CD4-positive, alpha-beta T cell (primary cell): ENCODE measurements around the gene SLITRK2. TPM values are rescaled to one million over a fixed set of nuclear protein-coding genes. Genes with fewer than 3 reads are reported as not detected.

Experiments used
- ATAC-seq: fragments of 200-7000 bp; cut with Tn5 transposase; one replicate; pipeline ENCODE4 v1.10.0; 2022; ENCODE audit warnings: mild to moderate bottlenecking; ENCODE audit not compliant: poor library complexity
- CTCF ChIA-PET: fragments of 350-600 bp; sonication (Branson Sonifier 250); formaldehyde crosslinking; loops from one replicate; lab custom pipeline; 2021; ENCODE audit warnings: antibody characterized with exemption, inconsistent platforms; lab: Charles Lee
- POLR2A ChIA-PET: fragments of 350-600 bp; sonication (Branson Sonifier 250); formaldehyde crosslinking; loops from one replicate; lab custom pipeline; 2021; ENCODE audit warnings: antibody characterized with exemption, inconsistent platforms; lab: Charles Lee
- DNase-seq, 14 experiments: peaks; one replicate each; pipeline ENCODE4 v3.0.0-alpha.2; 2013 to 2020; ENCODE audit warnings: mixed read lengths in 2 of 14
- H3K27ac ChIP-seq, 2 donors: one replicate each; pipeline versions ENCODE4 v1.5.1 to v1.7.0; 2013; ENCODE audit warnings: low read length in 2 of 2, low read depth in 1 of 2, mild to moderate bottlenecking in 1 of 2
- H3K27me3 ChIP-seq, 2 experiments: 1 replicate in 1 of 2; 2 replicates in 1 of 2; pipeline versions ENCODE4 v1.6.1 to v1.7.0; 2013; ENCODE audit warnings: low read length in 2 of 2, control low read depth in 1 of 2, mild to moderate bottlenecking in 1 of 2, moderate library complexity in 1 of 2; ENCODE audit not compliant: insufficient read depth in 2 of 2, control insufficient read depth in 1 of 2
- H3K36me3 ChIP-seq: one replicate; pipeline ENCODE4 v1.6.1; 2013; ENCODE audit warnings: low read length, control low read depth; ENCODE audit not compliant: insufficient read depth
- H3K4me1 ChIP-seq: one replicate; pipeline ENCODE4 v1.6.1; 2013; ENCODE audit warnings: low read length, control low read depth; ENCODE audit not compliant: insufficient read depth
- H3K4me3 ChIP-seq: one replicate; pipeline ENCODE4 v1.5.1; 2013; ENCODE audit warnings: mild to moderate bottlenecking, low read length, moderate library complexity
- H3K9me3 ChIP-seq, 2 experiments: 1 replicate in 1 of 2; 2 replicates in 1 of 2; pipeline versions ENCODE4 v1.6.1 to v1.7.0; 2013; ENCODE audit warnings: low read length in 2 of 2, mild to moderate bottlenecking in 2 of 2, control low read depth in 1 of 2, moderate library complexity in 1 of 2; ENCODE audit not compliant: control insufficient read depth in 1 of 2, insufficient read depth in 1 of 2
- H3K27ac Mint-ChIP-seq: one replicate; pipeline ENCODE4 v1.8.0; 2020; ENCODE audit warnings: mixed read lengths
- H3K27me3 Mint-ChIP-seq: one replicate; pipeline ENCODE4 v1.8.0; 2021; ENCODE audit warnings: mixed read lengths
- H3K36me3 Mint-ChIP-seq: one replicate; pipeline ENCODE4 v1.8.0; 2021; ENCODE audit warnings: low read depth, mixed read lengths
- H3K4me1 Mint-ChIP-seq: one replicate; pipeline ENCODE4 v1.8.0; 2021; ENCODE audit warnings: low read depth, mixed read lengths
- H3K4me3 Mint-ChIP-seq: one replicate; pipeline ENCODE4 v1.8.0; 2020; ENCODE audit warnings: mild to moderate bottlenecking, mixed read lengths
- H3K9me3 Mint-ChIP-seq: one replicate; pipeline ENCODE4 v1.8.0; 2020; ENCODE audit warnings: mixed read lengths
- CTCF ChIP-seq: fragments of 200-600 bp; IDR thresholded peaks from one replicate; pipeline ENCODE4 v1.8.0; 2022; ENCODE audit warnings: antibody characterized with exemption, mild to moderate bottlenecking
- intact Hi-C, 2 experiments: fragments of 100-400 bp; cut with DNase I in 1 of 2; cut with micrococcal nuclease in 1 of 2; formaldehyde crosslinking; loops; one replicate each; pipeline versions ENCODE4 v1.15.1 to v1.9.0; 2023 to 2025; cut with DNase I, micrococcal nuclease
- total RNA-seq, 174 experiments: library from RNA in 2 of 174; stranded (reverse) in 2 of 174; gene quantifications; one replicate each; pipeline ENCODE4 v1.2.3 and lab custom pipeline; 2021 to 2026

SLITRK2 gene
- total RNA-seq, 2 experiments from 2014 or later, result not detected

- peaks cover 3% of the 10 kb centered on the region for H3K9me3 Mint-ChIP-seq
- no peaks in the 10 kb centered on the region for H3K9me3 ChIP-seq
- DNase-seq (no peak), ATAC-seq (no peak)
- H3K4me3 Mint-ChIP-seq, result no peak overlapping the region
- H3K27me3 ChIP-seq, result no peaks in the 10 kb centered on the region
- H3K27ac Mint-ChIP-seq, result no peak overlapping the region
- no peaks in the 10 kb centered on the region for H3K27me3 Mint-ChIP-seq
- ChIA-PET CTCF (no interaction called here), POLR2A (no interaction called here)
- no peaks in the 10 kb centered on the region for H3K36me3 ChIP-seq
- no peak overlapping the region for H3K4me3 ChIP-seq
- intact Hi-C loops, result no loop called here
- no peaks in the 10 kb centered on the region for H3K36me3 Mint-ChIP-seq
- no peak for TF ChIP-seq CTCF
- no peak overlapping the region for H3K27ac ChIP-seq
- no peaks in the 10 kb centered on the region for H3K4me1 Mint-ChIP-seq
- H3K4me1 ChIP-seq, result no peaks in the 10 kb centered on the region
Measured at GRCh38 chrX:145803508-145803907, 14.1 kb upstream of the SLITRK2 start.

DNA sequence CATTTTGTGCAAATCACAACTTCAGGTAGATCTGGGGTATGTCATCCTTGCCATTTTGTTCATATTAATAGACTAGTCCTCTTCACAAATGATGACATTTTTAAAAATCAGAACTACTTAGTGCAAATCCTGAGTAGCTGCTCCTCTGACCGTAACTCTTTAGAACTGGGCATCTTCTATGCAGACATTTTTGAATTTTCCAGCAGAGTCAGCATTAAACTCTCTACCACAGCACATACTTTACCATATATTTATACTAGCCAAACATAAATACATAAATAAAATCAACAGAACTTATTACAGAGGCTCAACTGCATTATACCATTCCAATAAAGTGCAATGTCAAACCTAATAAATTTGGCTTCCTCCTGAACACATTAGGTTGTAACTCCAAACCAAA, 4.5 kb upstream of the SLITRK2 start:
- H3K27me3 ChIP-seq, result no peaks in the 10 kb centered on the region
- no peak overlapping the region for H3K27ac Mint-ChIP-seq
- TF ChIP-seq CTCF, result no peak
- no peak overlapping the region for H3K27ac ChIP-seq
- intact Hi-C loops, result no loop called here
- H3K4me3 Mint-ChIP-seq, result no peak overlapping the region
- ATAC-seq, result no peak
- H3K4me1 Mint-ChIP-seq, result no peaks in the 10 kb centered on the region
- no peaks in the 10 kb centered on the region for H3K36me3 Mint-ChIP-seq
- peaks cover 1% of the 10 kb centered on the region for H3K9me3 Mint-ChIP-seq
- CTCF ChIA-PET, result no interaction called here
- POLR2A ChIA-PET, result no interaction called here
- no peaks in the 10 kb centered on the region for H3K36me3 ChIP-seq
- no peak overlapping the region for H3K4me3 ChIP-seq
- peaks cover 13% of the 10 kb centered on the region for H3K27me3 Mint-ChIP-seq
- no peaks in the 10 kb centered on the region for H3K4me1 ChIP-seq
- H3K9me3 ChIP-seq, result no peaks in the 10 kb centered on the region
- DNase-seq, result no peak

GRCh38 chrX:145816601-145817315, 871 bp upstream of the SLITRK2 start:
- Histone ChIP-seq H3K4me3 (no peak overlapping the region), H3K27ac (no peak overlapping the region), H3K36me3 (no peaks in the 10 kb centered on the region), H3K27me3 (peaks cover 0 to 21% of the 10 kb centered on the region in 2 experiments), H3K4me1 (no peaks in the 10 kb centered on the region), H3K9me3 (peaks cover 0 to 5% of the 10 kb centered on the region in 2 experiments)
- Mint-ChIP-seq H3K27me3 (peaks cover 30% of the 10 kb centered on the region), H3K9me3 (no peaks in the 10 kb centered on the region), H3K27ac (no peak overlapping the region), H3K4me1 (no peaks in the 10 kb centered on the region), H3K36me3 (no peaks in the 10 kb centered on the region), H3K4me3 (no peak overlapping the region)
- ChIA-PET CTCF (no interaction called here), POLR2A (no interaction called here)
- no peak for TF ChIP-seq CTCF
- no peak for DNase-seq
- ATAC-seq, result no peak
- intact Hi-C loops, result no loop called here
